Inflammatory macrophage (primary cell): ENCODE results near the gene SMIM10L1.

ENCODE experiments used
- DNase-seq, 2 donors: peaks; one replicate each; pipeline ENCODE4 v3.0.0-alpha.2; 2020 to 2022

Gene SMIM10L1

GRCh38 chr12:11202811-11203210 is 31.8 kb downstream of the SMIM10L1 start:
- DNase-seq = no peak

- DNase-seq = no peak
Observed at GRCh38 chr12:11204173-11204572, 33.2 kb downstream of the SMIM10L1 start.

- DNase-seq = no peak
Observed at GRCh38 chr12:11209113-11209512, 38.1 kb downstream of the SMIM10L1 start.
